CD4-positive, alpha-beta T cell (primary cell): ENCODE data around the gene PTPN21. TPM values are rescaled to one million over a fixed set of nuclear protein-coding genes. Genes with fewer than 3 reads are reported as not detected.

ENCODE experiments used
- ATAC-seq: fragments of 200-7000 bp; cut with Tn5 transposase; one replicate; pipeline ENCODE4 v1.10.0; 2022; ENCODE audit warnings: mild to moderate bottlenecking; ENCODE audit not compliant: poor library complexity
- CTCF ChIA-PET: fragments of 350-600 bp; sonication (Branson Sonifier 250); formaldehyde crosslinking; loops from one replicate; lab custom pipeline; 2021; ENCODE audit warnings: antibody characterized with exemption, inconsistent platforms; lab: Charles Lee
- POLR2A ChIA-PET: fragments of 350-600 bp; sonication (Branson Sonifier 250); formaldehyde crosslinking; loops from one replicate; lab custom pipeline; 2021; ENCODE audit warnings: antibody characterized with exemption, inconsistent platforms; lab: Charles Lee
- DNase-seq, 14 experiments: peaks; one replicate each; pipeline ENCODE4 v3.0.0-alpha.2; 2013 to 2020; ENCODE audit warnings: mixed read lengths in 2 of 14
- H3K27ac ChIP-seq, 2 donors: one replicate each; pipeline versions ENCODE4 v1.5.1 to v1.7.0; 2013; ENCODE audit warnings: low read length in 2 of 2, low read depth in 1 of 2, mild to moderate bottlenecking in 1 of 2
- H3K27me3 ChIP-seq, 2 experiments: 1 replicate in 1 of 2; 2 replicates in 1 of 2; pipeline versions ENCODE4 v1.6.1 to v1.7.0; 2013; ENCODE audit warnings: low read length in 2 of 2, control low read depth in 1 of 2, mild to moderate bottlenecking in 1 of 2, moderate library complexity in 1 of 2; ENCODE audit not compliant: insufficient read depth in 2 of 2, control insufficient read depth in 1 of 2
- H3K36me3 ChIP-seq: one replicate; pipeline ENCODE4 v1.6.1; 2013; ENCODE audit warnings: low read length, control low read depth; ENCODE audit not compliant: insufficient read depth
- H3K4me1 ChIP-seq: one replicate; pipeline ENCODE4 v1.6.1; 2013; ENCODE audit warnings: low read length, control low read depth; ENCODE audit not compliant: insufficient read depth
- H3K4me3 ChIP-seq: one replicate; pipeline ENCODE4 v1.5.1; 2013; ENCODE audit warnings: mild to moderate bottlenecking, low read length, moderate library complexity
- H3K9me3 ChIP-seq, 2 experiments: 1 replicate in 1 of 2; 2 replicates in 1 of 2; pipeline versions ENCODE4 v1.6.1 to v1.7.0; 2013; ENCODE audit warnings: low read length in 2 of 2, mild to moderate bottlenecking in 2 of 2, control low read depth in 1 of 2, moderate library complexity in 1 of 2; ENCODE audit not compliant: control insufficient read depth in 1 of 2, insufficient read depth in 1 of 2
- H3K27ac Mint-ChIP-seq: one replicate; pipeline ENCODE4 v1.8.0; 2020; ENCODE audit warnings: mixed read lengths
- H3K27me3 Mint-ChIP-seq: one replicate; pipeline ENCODE4 v1.8.0; 2021; ENCODE audit warnings: mixed read lengths
- H3K36me3 Mint-ChIP-seq: one replicate; pipeline ENCODE4 v1.8.0; 2021; ENCODE audit warnings: low read depth, mixed read lengths
- H3K4me1 Mint-ChIP-seq: one replicate; pipeline ENCODE4 v1.8.0; 2021; ENCODE audit warnings: low read depth, mixed read lengths
- H3K4me3 Mint-ChIP-seq: one replicate; pipeline ENCODE4 v1.8.0; 2020; ENCODE audit warnings: mild to moderate bottlenecking, mixed read lengths
- H3K9me3 Mint-ChIP-seq: one replicate; pipeline ENCODE4 v1.8.0; 2020; ENCODE audit warnings: mixed read lengths
- intact Hi-C, 2 experiments: fragments of 100-400 bp; cut with DNase I in 1 of 2; cut with micrococcal nuclease in 1 of 2; formaldehyde crosslinking; loops; one replicate each; pipeline versions ENCODE4 v1.15.1 to v1.9.0; 2023 to 2025; cut with DNase I, micrococcal nuclease
- total RNA-seq, 174 experiments: library from RNA in 2 of 174; stranded (reverse) in 2 of 174; gene quantifications; one replicate each; pipeline ENCODE4 v1.2.3 and lab custom pipeline; 2021 to 2026
- TF ChIP-seq, protein P1 (sequence below): fragments of 200-600 bp; IDR thresholded peaks from one replicate; pipeline ENCODE4 v1.8.0; 2022; ENCODE audit warnings: antibody characterized with exemption, mild to moderate bottlenecking

PTPN21 gene
- total RNA-seq, 2 experiments from 2014 or later: not detected

GRCh38 chr14:88552876-88553275 is 1.9 kb downstream of the PTPN21 start:
- H3K36me3 Mint-ChIP-seq: no peaks in the 10 kb centered on the region
- H3K4me3 Mint-ChIP-seq: peak overlapping the region; percentile 22
- peaks cover 83% of the 10 kb centered on the region for H3K27me3 Mint-ChIP-seq
- H3K9me3 ChIP-seq: peaks cover 0 to 12% of the 10 kb centered on the region in 2 experiments
- no peak overlapping the region for H3K4me3 ChIP-seq
- H3K27me3 ChIP-seq: peaks cover 29 to 54% of the 10 kb centered on the region in 2 experiments
- no peak for DNase-seq
- TF ChIP-seq, protein P1, sequence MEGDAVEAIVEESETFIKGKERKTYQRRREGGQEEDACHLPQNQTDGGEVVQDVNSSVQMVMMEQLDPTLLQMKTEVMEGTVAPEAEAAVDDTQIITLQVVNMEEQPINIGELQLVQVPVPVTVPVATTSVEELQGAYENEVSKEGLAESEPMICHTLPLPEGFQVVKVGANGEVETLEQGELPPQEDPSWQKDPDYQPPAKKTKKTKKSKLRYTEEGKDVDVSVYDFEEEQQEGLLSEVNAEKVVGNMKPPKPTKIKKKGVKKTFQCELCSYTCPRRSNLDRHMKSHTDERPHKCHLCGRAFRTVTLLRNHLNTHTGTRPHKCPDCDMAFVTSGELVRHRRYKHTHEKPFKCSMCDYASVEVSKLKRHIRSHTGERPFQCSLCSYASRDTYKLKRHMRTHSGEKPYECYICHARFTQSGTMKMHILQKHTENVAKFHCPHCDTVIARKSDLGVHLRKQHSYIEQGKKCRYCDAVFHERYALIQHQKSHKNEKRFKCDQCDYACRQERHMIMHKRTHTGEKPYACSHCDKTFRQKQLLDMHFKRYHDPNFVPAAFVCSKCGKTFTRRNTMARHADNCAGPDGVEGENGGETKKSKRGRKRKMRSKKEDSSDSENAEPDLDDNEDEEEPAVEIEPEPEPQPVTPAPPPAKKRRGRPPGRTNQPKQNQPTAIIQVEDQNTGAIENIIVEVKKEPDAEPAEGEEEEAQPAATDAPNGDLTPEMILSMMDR: no peak
- POLR2A ChIA-PET: no interaction called here
- no peaks in the 10 kb centered on the region for H3K9me3 Mint-ChIP-seq
- intact Hi-C loops: loop anchor here in 1 of 2 experiments (10.0 kb wide), 2 partner anchors 272 to 608 kb away; partner anchors contain the start of gene TTC8
- peaks cover 30% of the 10 kb centered on the region for H3K4me1 ChIP-seq
- H3K36me3 ChIP-seq: no peaks in the 10 kb centered on the region
- peaks cover 47% of the 10 kb centered on the region for H3K4me1 Mint-ChIP-seq
- ATAC-seq: no peak
- H3K27ac Mint-ChIP-seq: no peak overlapping the region
- no peak overlapping the region for H3K27ac ChIP-seq
- CTCF ChIA-PET: no interaction called here

GRCh38 chr14:88551980-88552431 is 2.8 kb downstream of the PTPN21 start:
- DNase-seq (peak in 1 of 14 experiments; percentile 9), ATAC-seq (no peak)
- Histone ChIP-seq H3K36me3 (no peaks in the 10 kb centered on the region), H3K9me3 (peaks cover 0 to 12% of the 10 kb centered on the region in 2 experiments), H3K4me1 (peaks cover 21% of the 10 kb centered on the region), H3K27ac (no peak overlapping the region), H3K27me3 (peaks cover 29 to 54% of the 10 kb centered on the region in 2 experiments), H3K4me3 (peak overlapping the region; percentile 57)
- intact Hi-C loops: loop anchor here in 1 of 2 experiments (10.0 kb wide), 2 partner anchors 273 to 607 kb away; partner anchors contain the start of gene TTC8
- TF ChIP-seq, protein P1: no peak
- no peaks in the 10 kb centered on the region for H3K36me3 Mint-ChIP-seq
- peaks cover 76% of the 10 kb centered on the region for H3K27me3 Mint-ChIP-seq
- ChIA-PET POLR2A (no interaction called here), CTCF (no interaction called here)
- H3K27ac Mint-ChIP-seq: no peak overlapping the region
- H3K9me3 Mint-ChIP-seq: no peaks in the 10 kb centered on the region
- H3K4me1 Mint-ChIP-seq: peaks cover 39% of the 10 kb centered on the region
- H3K4me3 Mint-ChIP-seq: peak overlapping the region; percentile 71

GRCh38 chr14:88551094-88551870 is 3.5 kb downstream of the PTPN21 start:
- Mint-ChIP-seq H3K4me3 (peak overlapping the region; percentile 71), H3K27me3 (peaks cover 69% of the 10 kb centered on the region), H3K9me3 (no peaks in the 10 kb centered on the region), H3K4me1 (peaks cover 31% of the 10 kb centered on the region), H3K27ac (no peak overlapping the region), H3K36me3 (no peaks in the 10 kb centered on the region)
- no peak overlapping the region for H3K27ac ChIP-seq
- intact Hi-C loops: loop anchor here in 1 of 2 experiments (10.0 kb wide), 2 partner anchors 274 to 606 kb away; partner anchors contain the start of gene TTC8
- peaks cover 29 to 50% of the 10 kb centered on the region in 2 experiments for H3K27me3 ChIP-seq
- peaks cover 0 to 12% of the 10 kb centered on the region in 2 experiments for H3K9me3 ChIP-seq
- POLR2A ChIA-PET: no interaction called here
- CTCF ChIA-PET: no interaction called here
- peak; percentile 26 for ATAC-seq
- H3K4me3 ChIP-seq: peak overlapping the region; percentile 57
- peak in 12 of 14 experiments; percentile 7 to 60 (median 34) for DNase-seq
- TF ChIP-seq, protein P1: no peak
- peaks cover 21% of the 10 kb centered on the region for H3K4me1 ChIP-seq
- H3K36me3 ChIP-seq: no peaks in the 10 kb centered on the region
